ENCODE results near the gene IER3IP1.

- TF ChIP-seq, protein P1, sequence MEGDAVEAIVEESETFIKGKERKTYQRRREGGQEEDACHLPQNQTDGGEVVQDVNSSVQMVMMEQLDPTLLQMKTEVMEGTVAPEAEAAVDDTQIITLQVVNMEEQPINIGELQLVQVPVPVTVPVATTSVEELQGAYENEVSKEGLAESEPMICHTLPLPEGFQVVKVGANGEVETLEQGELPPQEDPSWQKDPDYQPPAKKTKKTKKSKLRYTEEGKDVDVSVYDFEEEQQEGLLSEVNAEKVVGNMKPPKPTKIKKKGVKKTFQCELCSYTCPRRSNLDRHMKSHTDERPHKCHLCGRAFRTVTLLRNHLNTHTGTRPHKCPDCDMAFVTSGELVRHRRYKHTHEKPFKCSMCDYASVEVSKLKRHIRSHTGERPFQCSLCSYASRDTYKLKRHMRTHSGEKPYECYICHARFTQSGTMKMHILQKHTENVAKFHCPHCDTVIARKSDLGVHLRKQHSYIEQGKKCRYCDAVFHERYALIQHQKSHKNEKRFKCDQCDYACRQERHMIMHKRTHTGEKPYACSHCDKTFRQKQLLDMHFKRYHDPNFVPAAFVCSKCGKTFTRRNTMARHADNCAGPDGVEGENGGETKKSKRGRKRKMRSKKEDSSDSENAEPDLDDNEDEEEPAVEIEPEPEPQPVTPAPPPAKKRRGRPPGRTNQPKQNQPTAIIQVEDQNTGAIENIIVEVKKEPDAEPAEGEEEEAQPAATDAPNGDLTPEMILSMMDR (IDR thresholded peaks at IDR 0.05) = no peak
- TF ChIP-seq POLR2A (IDR thresholded peaks at IDR 0.05) = no peak
These were observed 3.4 kb upstream of the IER3IP1 start for GRCh38 chr18:47179520-47179919.
